ENCODE results near the gene MROH7. TPM values are rescaled to one million over a fixed set of nuclear protein-coding genes. Genes with fewer than 3 reads are reported as not detected.
"Not testable (repeated sequence)": the region's sequence is repeated elsewhere in the genome, so short reads cannot be mapped to it uniquely, and the experiment has no call there.

Gene MROH7
- total RNA-seq, 2 donors from 2014 or later, result 0.09 to 1.2 TPM

DNA sequence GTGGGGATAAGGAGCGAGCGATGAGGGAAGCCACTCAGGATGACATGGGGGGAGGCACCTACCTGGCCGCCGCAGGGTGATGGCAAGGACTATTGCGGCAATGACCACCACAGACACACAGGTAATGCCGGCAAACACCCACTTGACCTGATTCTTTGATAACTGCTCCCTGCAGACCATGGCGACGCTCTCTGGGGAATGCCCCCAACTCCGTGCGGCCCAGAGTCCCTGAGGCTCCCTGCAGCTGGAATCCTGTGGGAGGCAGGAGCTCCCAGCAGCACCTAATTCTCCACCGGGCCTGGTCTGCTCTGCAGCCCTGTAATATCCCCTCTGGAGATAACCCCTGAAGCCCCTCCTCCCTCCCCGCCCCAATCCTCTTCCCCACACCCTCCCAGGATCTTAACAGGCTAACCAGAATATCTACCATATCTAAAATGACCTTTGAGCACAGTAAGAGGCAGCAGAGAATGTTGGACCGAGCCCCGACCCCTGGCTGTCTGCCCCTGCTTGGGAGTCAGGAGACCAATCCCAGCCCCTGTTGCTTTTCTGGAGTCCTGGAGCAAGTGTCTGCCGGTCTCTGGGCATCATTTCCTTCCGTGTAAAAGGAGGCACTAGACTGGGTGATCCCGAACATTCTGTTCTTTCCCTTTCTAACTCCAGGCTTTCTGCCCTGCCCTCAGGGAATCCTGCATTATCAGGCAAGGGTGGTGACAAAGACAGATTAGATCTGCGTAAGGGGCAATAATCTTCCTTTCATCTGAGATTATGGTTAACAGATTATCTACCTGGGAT, 18.2 kb upstream of the MROH7 start, which contains the start of gene FAM151A:
FAM151A (minus strand) TSS at position 310 of the 792 bp plus-strand sequence; CDS start at position 180, 130 bp downstream.
- Mint-ChIP-seq H3K27ac (peak within 1 kb of the TSS; percentile 10), H3K36me3 (ENCODE audit: low read depth) (no peaks in the 10 kb centered on the region), H3K4me3 (no peak within 1 kb of the TSS), H3K9me3 (no peaks in the 10 kb centered on the region), H3K27me3 (peaks cover 8% of the 10 kb centered on the region), H3K4me1 (peaks cover 6% of the 10 kb centered on the region)
- ATAC-seq (replicated peaks), result no peak

DNA sequence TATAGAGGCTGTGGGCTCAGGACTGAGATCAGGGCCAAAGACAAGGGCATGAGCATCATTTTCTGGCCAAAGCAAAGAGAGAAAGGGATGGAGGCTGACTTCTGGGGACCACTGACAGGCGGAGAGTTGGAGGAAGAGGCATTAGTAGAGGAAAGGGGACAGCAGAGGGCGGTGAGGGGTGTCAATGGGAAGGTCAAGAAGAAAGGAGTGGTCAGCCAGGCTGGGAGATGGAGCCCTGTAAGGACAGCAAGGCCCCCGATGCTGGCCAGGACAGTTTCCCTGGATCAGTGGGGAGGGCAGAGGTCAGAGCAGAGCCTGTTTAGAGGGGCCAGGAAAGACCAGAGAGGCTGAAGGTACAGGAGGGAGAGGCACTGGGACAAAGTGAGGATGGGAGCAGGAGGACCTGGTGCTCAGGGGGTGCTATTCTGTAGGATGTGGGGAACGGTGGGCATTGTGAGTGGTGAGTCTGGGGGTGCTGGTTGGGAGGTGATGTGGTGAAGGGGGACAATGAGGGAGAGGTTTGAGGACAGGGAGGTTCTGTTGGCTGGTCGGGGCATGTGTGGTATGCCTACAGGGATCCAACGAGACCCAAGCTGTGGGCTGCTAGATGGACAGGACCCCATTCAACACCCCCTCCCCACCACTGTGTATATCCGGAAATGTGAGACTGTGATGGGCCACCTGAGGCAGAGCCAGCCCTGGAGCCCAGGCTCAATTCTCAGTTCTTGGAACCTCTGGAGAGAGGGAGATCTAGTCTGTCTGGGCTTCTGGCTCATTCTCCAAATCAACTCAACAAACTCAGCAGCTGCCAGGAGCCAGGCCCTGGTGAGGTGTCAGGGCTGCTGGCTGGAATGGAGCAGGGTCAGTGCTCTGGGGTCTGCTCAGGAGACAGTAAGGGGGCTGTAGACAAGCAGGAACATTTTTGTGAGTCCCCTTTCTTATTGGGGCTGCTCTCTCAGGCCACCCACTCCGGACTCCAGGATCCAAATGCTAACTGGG, 16.8 kb upstream of the MROH7 start:
- Mint-ChIP-seq H3K27ac (peak overlapping the region; percentile 10), H3K4me3 (no peak overlapping the region), H3K4me1 (peaks cover 6% of the 10 kb centered on the region), H3K36me3 (ENCODE audit: low read depth) (no peaks in the 10 kb centered on the region), H3K27me3 (peaks cover 8% of the 10 kb centered on the region), H3K9me3 (no peaks in the 10 kb centered on the region)
- ATAC-seq (replicated peaks), result no peak

- Mint-ChIP-seq H3K4me1 (peaks cover 6% of the 10 kb centered on the region), H3K27me3 (peaks cover 8% of the 10 kb centered on the region)
- no peak for ATAC-seq (replicated peaks)
These were observed 14.4 kb upstream of the MROH7 start for GRCh38 chr1:54627196-54627595.

DNA sequence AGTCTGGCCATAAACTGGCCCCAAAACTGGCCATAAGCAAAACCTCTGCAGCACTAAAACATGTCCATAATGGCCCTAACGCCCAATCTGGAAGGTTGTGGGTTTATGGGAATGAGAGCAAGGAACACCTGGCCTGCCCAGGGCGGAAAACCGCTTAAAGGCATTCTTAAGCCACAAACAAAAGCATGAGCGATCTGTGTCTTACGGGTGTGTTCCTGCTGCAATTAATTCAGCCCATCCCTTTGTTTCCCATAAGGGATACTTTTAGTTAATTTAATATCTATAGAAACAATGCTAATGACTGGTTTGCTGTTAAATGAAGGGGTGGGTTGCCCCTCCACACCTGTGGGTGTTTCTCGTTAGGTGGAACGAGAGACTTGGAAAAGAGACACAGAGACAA, 5.8 kb upstream of the MROH7 start:
- not testable (repeated sequence) for H3K27ac Mint-ChIP-seq, H3K4me1 Mint-ChIP-seq, H3K4me3 Mint-ChIP-seq

More at GRCh38 chr1:54627196-54627595, 14.4 kb upstream of the MROH7 start:
- Mint-ChIP-seq H3K9me3 (no peaks in the 10 kb centered on the region), H3K36me3 (ENCODE audit: low read depth) (no peaks in the 10 kb centered on the region), H3K27ac (no peak overlapping the region), H3K4me3 (no peak overlapping the region)

GRCh38 chr1:54636461-54637446, 4.8 kb upstream of the MROH7 start:
- H3K4me3 Mint-ChIP-seq; H3K27ac Mint-ChIP-seq; H3K36me3 Mint-ChIP-seq (ENCODE audit: low read depth); H3K4me1 Mint-ChIP-seq; ATAC-seq (replicated peaks); H3K9me3 Mint-ChIP-seq: not testable (repeated sequence)
- peaks cover 10% of the 10 kb centered on the region for H3K27me3 Mint-ChIP-seq

More for the DNA sequence above, 5.8 kb upstream of the MROH7 start:
- H3K27me3 Mint-ChIP-seq, result peaks cover 14% of the 10 kb centered on the region
- not testable (repeated sequence) for ATAC-seq (replicated peaks); H3K36me3 Mint-ChIP-seq (ENCODE audit: low read depth); H3K9me3 Mint-ChIP-seq

DNA sequence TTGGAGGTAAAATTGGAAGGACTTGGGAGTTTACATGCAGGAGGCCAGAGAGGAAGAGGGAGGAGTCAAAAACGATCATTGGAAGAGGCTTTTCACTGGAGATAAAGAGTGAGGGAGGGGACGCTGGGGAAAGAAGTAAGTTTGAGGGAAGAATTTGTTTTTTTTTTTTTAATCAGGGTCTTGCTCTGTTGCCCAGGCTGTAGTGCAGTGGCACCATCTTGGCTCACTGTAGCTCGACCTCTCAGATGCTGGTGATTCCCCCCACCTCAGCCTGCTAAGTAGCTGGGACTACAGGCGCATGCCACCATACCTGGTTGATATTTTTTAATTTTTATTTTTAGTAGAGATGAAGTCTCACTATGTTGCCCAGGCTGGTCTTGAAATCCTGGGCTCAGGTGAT, 1.2 kb upstream of the MROH7 start:
- H3K9me3 Mint-ChIP-seq, result peaks cover 5% of the 10 kb centered on the region
- H3K36me3 Mint-ChIP-seq (ENCODE audit: low read depth), result no peaks in the 10 kb centered on the region
- H3K4me1 Mint-ChIP-seq, result no peaks in the 10 kb centered on the region
- H3K4me3 Mint-ChIP-seq, result no peak overlapping the region
- H3K27me3 Mint-ChIP-seq, result peaks cover 10% of the 10 kb centered on the region
- ATAC-seq (replicated peaks), result no peak
- no peak overlapping the region for H3K27ac Mint-ChIP-seq

- Mint-ChIP-seq H3K27ac (no peak overlapping the region), H3K9me3 (peaks cover 5% of the 10 kb centered on the region), H3K27me3 (peaks cover 9% of the 10 kb centered on the region), H3K4me3 (no peak overlapping the region), H3K4me1 (no peaks in the 10 kb centered on the region), H3K36me3 (ENCODE audit: low read depth) (no peaks in the 10 kb centered on the region)
- no peak for ATAC-seq (replicated peaks)
These were observed 2.1 kb downstream of the MROH7 start for GRCh38 chr1:54643736-54644135.

GRCh38 chr1:54645806-54646676, 4.5 kb downstream of the MROH7 start:
- Mint-ChIP-seq H3K27me3 (peaks cover 15% of the 10 kb centered on the region), H3K36me3 (ENCODE audit: low read depth) (no peaks in the 10 kb centered on the region), H3K4me1 (no peaks in the 10 kb centered on the region), H3K4me3 (no peak overlapping the region), H3K9me3 (peaks cover 5% of the 10 kb centered on the region), H3K27ac (no peak overlapping the region)
- no peak for ATAC-seq (replicated peaks)

DNA sequence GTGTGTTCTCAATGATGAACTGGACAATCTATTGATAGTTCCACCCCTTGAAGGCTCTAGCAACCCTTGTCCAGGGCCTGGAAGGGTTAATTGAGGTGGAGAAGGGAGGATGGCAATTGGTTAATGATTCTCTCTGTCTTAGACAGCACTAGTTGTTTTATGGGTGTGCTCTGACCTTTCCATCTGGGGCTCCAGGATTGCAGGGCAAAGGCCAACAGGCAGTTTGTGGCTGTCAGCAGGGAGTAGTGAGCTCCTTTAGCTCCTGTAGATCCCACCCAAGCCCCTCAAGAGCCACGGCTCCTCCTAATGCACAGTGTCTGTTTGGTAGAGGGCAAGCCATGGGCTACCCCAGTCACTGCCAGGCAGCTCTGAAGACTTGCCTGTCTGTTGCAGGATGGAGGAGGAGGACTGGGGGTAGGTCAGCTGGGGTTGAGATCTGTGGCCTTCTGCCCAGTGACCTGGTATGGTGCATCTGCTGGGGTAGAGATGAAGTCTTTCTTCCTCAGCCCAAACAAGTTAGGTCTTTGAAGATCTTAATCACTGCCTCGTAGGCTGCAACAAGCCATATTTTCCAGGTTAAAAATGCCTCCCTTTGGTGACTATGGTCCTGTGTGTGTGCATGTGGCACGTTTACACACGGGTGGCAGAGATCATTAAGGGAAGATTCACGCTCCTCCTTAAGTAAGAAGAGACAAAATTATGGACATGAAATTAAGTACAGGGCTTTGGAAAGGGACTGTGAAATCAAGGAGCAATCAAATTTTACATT, 7.7 kb downstream of the MROH7 start:
- Mint-ChIP-seq H3K27me3 (peaks cover 18% of the 10 kb centered on the region), H3K4me3 (no peak overlapping the region), H3K4me1 (no peaks in the 10 kb centered on the region), H3K9me3 (no peaks in the 10 kb centered on the region), H3K27ac (no peak overlapping the region), H3K36me3 (ENCODE audit: low read depth) (no peaks in the 10 kb centered on the region)
- no peak for ATAC-seq (replicated peaks)

DNA sequence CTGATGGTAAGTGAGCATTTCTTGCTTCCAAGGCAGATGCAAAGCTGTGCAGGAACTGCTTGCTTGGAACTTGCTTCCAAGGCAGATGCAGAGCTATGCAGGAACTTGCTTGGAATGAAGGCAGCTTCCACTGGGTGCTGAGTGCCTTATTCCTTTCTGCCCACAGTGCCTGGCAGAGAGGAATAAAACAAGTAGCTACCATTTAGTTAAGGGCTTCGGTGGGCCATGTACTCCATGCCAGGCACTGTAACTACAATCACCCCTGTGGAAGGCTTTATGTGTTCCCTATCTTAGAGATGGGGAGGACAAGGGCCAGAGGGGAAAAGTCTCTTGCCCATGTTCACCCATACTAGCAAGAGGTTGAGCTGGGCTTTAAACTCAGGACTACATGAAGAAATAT, 8.3 kb downstream of the MROH7 start:
- ATAC-seq (replicated peaks), result no peak
- no peaks in the 10 kb centered on the region for H3K36me3 Mint-ChIP-seq (ENCODE audit: low read depth)
- no peak overlapping the region for H3K27ac Mint-ChIP-seq
- H3K27me3 Mint-ChIP-seq, result peaks cover 18% of the 10 kb centered on the region
- H3K9me3 Mint-ChIP-seq, result no peaks in the 10 kb centered on the region
- no peak overlapping the region for H3K4me3 Mint-ChIP-seq
- no peaks in the 10 kb centered on the region for H3K4me1 Mint-ChIP-seq

DNA sequence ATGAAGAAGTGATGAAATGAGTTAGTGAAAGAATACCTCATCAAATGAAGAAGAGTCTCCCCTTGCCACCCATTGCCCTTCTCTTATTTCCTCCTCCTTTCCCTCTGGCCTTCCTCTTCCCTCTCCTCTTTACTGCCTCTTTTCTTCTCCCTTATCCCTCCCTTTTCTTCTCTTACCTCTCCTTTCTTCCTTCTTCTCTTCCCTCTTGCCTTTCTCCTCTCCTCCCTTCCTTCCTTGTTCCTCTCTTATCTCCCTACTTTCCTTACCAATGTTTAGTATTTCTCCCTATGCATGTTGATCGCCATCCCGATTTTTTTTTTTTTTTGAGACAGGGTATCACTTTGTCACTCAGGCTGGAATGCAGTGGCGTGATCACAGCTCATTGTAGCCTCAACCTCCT, 8.8 kb downstream of the MROH7 start:
- no peak for ATAC-seq (replicated peaks)
- Mint-ChIP-seq H3K27me3 (peaks cover 18% of the 10 kb centered on the region), H3K4me3 (no peak overlapping the region), H3K9me3 (no peaks in the 10 kb centered on the region), H3K4me1 (no peaks in the 10 kb centered on the region), H3K36me3 (ENCODE audit: low read depth) (no peaks in the 10 kb centered on the region), H3K27ac (no peak overlapping the region)

DNA sequence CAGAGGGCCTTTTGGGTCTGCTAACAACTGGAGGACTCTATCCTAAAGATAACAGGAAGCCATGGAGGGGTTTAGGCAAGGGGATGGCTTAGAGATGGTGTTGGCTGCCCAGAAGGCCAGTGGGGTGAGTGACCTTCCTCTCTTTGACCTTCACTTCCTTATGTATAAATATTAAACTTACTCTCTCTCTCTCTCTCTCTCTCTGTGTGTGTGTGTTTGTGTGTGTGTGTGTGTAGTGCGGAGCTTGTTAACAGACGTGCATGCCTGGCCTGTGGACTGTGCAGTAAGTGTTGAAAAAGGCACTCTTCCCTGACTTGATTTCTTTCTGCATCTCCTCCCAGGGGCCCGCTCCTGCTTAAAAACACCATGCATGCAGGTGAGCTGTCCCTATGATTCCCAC, 10.0 kb downstream of the MROH7 start:
- Mint-ChIP-seq H3K36me3 (ENCODE audit: low read depth) (no peaks in the 10 kb centered on the region), H3K9me3 (no peaks in the 10 kb centered on the region), H3K27ac (no peak overlapping the region), H3K4me1 (no peaks in the 10 kb centered on the region), H3K4me3 (no peak overlapping the region), H3K27me3 (peaks cover 18% of the 10 kb centered on the region)
- ATAC-seq (replicated peaks), result no peak

Data from activated T-helper 17 cell treated with anti-CD3 and anti-CD28 coated beads, Interleukin-2, amount 50 U/mL, for 72 hours (primary cell).